Activated CD8-positive, alpha-beta memory T cell treated with anti-CD3 and anti-CD28 coated beads for 4 hours (primary cell): ENCODE measurements around the gene SLC10A7.

Experiments
- DNase-seq, 2 donors: peaks; one replicate each; pipeline ENCODE4 v3.0.0-alpha.2; 2020; ENCODE audit warnings: low read depth in 2 of 2

Gene SLC10A7

GRCh38 chr4:146439437-146439836, 82.3 kb downstream of the SLC10A7 start:
- DNase-seq: no peak

GRCh38 chr4:146437778-146438177, 84.0 kb downstream of the SLC10A7 start:
- DNase-seq: no peak

GRCh38 chr4:146436423-146437162, 85.1 kb downstream of the SLC10A7 start:
- no peak for DNase-seq

GRCh38 chr4:146435962-146436361, 85.8 kb downstream of the SLC10A7 start:
- no peak for DNase-seq

GRCh38 chr4:146432065-146432464, 89.7 kb downstream of the SLC10A7 start:
- no peak for DNase-seq

GRCh38 chr4:146428298-146428697, 93.4 kb downstream of the SLC10A7 start:
- DNase-seq: no peak

- no peak for DNase-seq
Measured at GRCh38 chr4:146417822-146418221, 103.9 kb downstream of the SLC10A7 start.

- no peak for DNase-seq
Measured at GRCh38 chr4:146415829-146416228, 105.9 kb downstream of the SLC10A7 start.

GRCh38 chr4:146407669-146408084, 114.1 kb downstream of the SLC10A7 start:
- DNase-seq: no peak

GRCh38 chr4:146407257-146407656, 114.5 kb downstream of the SLC10A7 start:
- no peak for DNase-seq

GRCh38 chr4:146401274-146401673, 120.5 kb downstream of the SLC10A7 start:
- DNase-seq: no peak

GRCh38 chr4:146398896-146399445, 122.8 kb downstream of the SLC10A7 start:
- DNase-seq: no peak

GRCh38 chr4:146398404-146398803, 123.3 kb downstream of the SLC10A7 start:
- no peak for DNase-seq

GRCh38 chr4:146389561-146389960, 132.2 kb downstream of the SLC10A7 start:
- DNase-seq: no peak

GRCh38 chr4:146382194-146382593, 139.5 kb downstream of the SLC10A7 start:
- DNase-seq: no peak

GRCh38 chr4:146381263-146381872, 140.4 kb downstream of the SLC10A7 start:
- no peak for DNase-seq

- no peak for DNase-seq
Measured at GRCh38 chr4:146379744-146380143, 142.0 kb downstream of the SLC10A7 start.

- DNase-seq: no peak
Measured at GRCh38 chr4:146371812-146372211, 149.9 kb downstream of the SLC10A7 start.

GRCh38 chr4:146370841-146371240, 150.9 kb downstream of the SLC10A7 start:
- DNase-seq: no peak

- no peak for DNase-seq
Measured at GRCh38 chr4:146369446-146369845, 152.3 kb downstream of the SLC10A7 start.

GRCh38 chr4:146368209-146368608, 153.5 kb downstream of the SLC10A7 start:
- DNase-seq: no peak

- DNase-seq: no peak
Measured at GRCh38 chr4:146367347-146367746, 154.4 kb downstream of the SLC10A7 start.

GRCh38 chr4:146359771-146360170, 162.0 kb downstream of the SLC10A7 start:
- DNase-seq: no peak
